MCF 10A (cell line): ENCODE data around the gene GPC5. TPM values are rescaled to one million over a fixed set of nuclear protein-coding genes. Genes with fewer than 3 reads are reported as not detected.

Experiments
- BruUV-seq: library from RNA; stranded (reverse); fragments of 400-500 nt; replicated peaks from 2 replicates; lab custom pipeline; 2021; lab: Mats Ljungman, UMichigan
- CTCF ChIA-PET: fragments of 300-600 bp; sonication (Branson Sonifier 250); formaldehyde crosslinking; extraction: SDS; loops from one replicate; lab custom pipeline; 2021; ENCODE audit warnings: antibody characterized with exemption, inconsistent platforms; lab: Yijun Ruan, JAX
- POLR2A ChIA-PET: fragments of 300-600, 350-650 bp; sonication (Branson Sonifier 250); formaldehyde crosslinking; extraction: SDS; loops from one replicate; lab custom pipeline; 2020; ENCODE audit warnings: antibody characterized with exemption, inconsistent platforms; lab: Yijun Ruan, JAX
- DNase-seq: peaks from one replicate; pipeline ENCODE4 v3.0.0-alpha.2; 2018; ENCODE audit not compliant: unreplicated experiment
- H3K27ac Mint-ChIP-seq: one replicate; pipeline ENCODE4 v1.8.0; 2022; ENCODE audit warnings: mild to moderate bottlenecking, low read depth, mixed read lengths; ENCODE audit not compliant: unreplicated experiment
- H3K27me3 Mint-ChIP-seq: one replicate; pipeline ENCODE4 v1.8.0; 2022; ENCODE audit warnings: mixed read lengths; ENCODE audit not compliant: insufficient read depth, unreplicated experiment
- H3K36me3 Mint-ChIP-seq: one replicate; pipeline ENCODE4 v1.8.0; 2022; ENCODE audit warnings: mild to moderate bottlenecking, moderate library complexity, mixed read lengths; ENCODE audit not compliant: insufficient read depth, unreplicated experiment
- H3K4me1 Mint-ChIP-seq: one replicate; pipeline ENCODE4 v1.8.0; 2022; ENCODE audit warnings: mixed read lengths; ENCODE audit not compliant: insufficient read depth, unreplicated experiment
- H3K4me3 Mint-ChIP-seq: one replicate; pipeline ENCODE4 v1.8.0; 2022; ENCODE audit warnings: mild to moderate bottlenecking, moderate library complexity, mixed read lengths; ENCODE audit not compliant: unreplicated experiment
- H3K9me3 Mint-ChIP-seq: one replicate; pipeline ENCODE4 v1.8.0; 2022; ENCODE audit warnings: mixed read lengths; ENCODE audit not compliant: unreplicated experiment
- intact Hi-C: fragments of 100-400 bp; cut with micrococcal nuclease; formaldehyde crosslinking; loops from 2 replicates; pipeline ENCODE4 v1.14.1; 2022
- total RNA-seq: library from RNA; stranded (reverse); gene quantifications from 2 replicates; pipeline ENCODE4 v1.2.3, GENCODE V29; 2022
- TF ChIP-seq, protein P1 (sequence below): fragments of 200-600 bp; IDR thresholded peaks from one replicate; pipeline ENCODE4 v1.8.0; 2022; ENCODE audit warnings: antibody characterized with exemption, mild to moderate bottlenecking; ENCODE audit not compliant: unreplicated experiment

Gene GPC5
- total RNA-seq, 1 experiment from 2014 or later = not detected

DNA sequence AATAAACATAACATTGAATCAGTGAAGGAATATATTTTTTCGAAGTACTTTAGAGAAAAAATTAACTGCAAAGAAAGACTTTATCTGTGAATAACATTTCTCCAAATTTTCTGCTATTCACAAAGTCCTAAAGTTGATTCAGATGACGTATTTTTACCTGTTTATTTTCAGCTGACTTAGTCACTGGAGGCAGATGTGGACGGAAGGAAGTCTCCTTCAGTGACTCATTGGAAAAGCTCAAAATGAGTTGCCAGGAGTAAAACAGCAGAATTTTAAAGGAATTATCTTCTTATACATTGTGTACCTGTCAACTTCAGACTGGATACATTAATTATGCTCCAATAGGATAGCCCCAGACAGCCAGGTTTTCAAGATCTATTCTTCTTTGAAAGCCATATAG is 1148.8 kb downstream of the GPC5 start:
- H3K27ac Mint-ChIP-seq = peak overlapping the region; percentile 42
- POLR2A ChIA-PET = interaction anchor here (0.6 kb wide), 1 partner anchor 12 kb away, joined by 3 read pairs; no protein-coding TSS in a partner anchor

DNA sequence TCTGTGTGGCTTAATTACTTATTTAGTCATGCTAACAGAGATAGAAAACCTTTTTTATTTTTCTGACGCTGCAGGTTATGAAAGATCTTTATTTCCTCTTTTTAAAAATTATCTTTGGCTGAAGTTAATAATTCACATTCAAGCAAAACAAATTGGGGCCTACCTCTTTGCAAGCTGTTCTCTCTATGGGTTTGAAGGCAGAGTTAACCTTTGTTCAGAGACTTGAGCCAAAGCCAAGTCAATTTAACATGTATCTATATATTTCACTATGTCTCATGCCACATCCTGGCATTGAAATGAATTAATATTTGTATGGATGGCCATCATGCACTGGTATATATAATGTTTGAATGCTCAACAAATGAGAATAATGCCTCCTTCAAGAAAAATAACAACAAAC is 1150.9 kb downstream of the GPC5 start:
- no peaks in the 10 kb centered on the region for H3K9me3 Mint-ChIP-seq
- BruUV-seq = no TSS peak
- no peak for DNase-seq
- CTCF ChIA-PET = no interaction called here
- intact Hi-C loops = no loop called here
- H3K4me1 Mint-ChIP-seq = peaks cover 10% of the 10 kb centered on the region
- POLR2A ChIA-PET = no interaction called here
- TF ChIP-seq, protein P1, sequence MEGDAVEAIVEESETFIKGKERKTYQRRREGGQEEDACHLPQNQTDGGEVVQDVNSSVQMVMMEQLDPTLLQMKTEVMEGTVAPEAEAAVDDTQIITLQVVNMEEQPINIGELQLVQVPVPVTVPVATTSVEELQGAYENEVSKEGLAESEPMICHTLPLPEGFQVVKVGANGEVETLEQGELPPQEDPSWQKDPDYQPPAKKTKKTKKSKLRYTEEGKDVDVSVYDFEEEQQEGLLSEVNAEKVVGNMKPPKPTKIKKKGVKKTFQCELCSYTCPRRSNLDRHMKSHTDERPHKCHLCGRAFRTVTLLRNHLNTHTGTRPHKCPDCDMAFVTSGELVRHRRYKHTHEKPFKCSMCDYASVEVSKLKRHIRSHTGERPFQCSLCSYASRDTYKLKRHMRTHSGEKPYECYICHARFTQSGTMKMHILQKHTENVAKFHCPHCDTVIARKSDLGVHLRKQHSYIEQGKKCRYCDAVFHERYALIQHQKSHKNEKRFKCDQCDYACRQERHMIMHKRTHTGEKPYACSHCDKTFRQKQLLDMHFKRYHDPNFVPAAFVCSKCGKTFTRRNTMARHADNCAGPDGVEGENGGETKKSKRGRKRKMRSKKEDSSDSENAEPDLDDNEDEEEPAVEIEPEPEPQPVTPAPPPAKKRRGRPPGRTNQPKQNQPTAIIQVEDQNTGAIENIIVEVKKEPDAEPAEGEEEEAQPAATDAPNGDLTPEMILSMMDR = no peak
- no peaks in the 10 kb centered on the region for H3K27me3 Mint-ChIP-seq
- no peak overlapping the region for H3K4me3 Mint-ChIP-seq
- no peak overlapping the region for H3K27ac Mint-ChIP-seq
- no peaks in the 10 kb centered on the region for H3K36me3 Mint-ChIP-seq

More for the DNA sequence above, 1148.8 kb downstream of the GPC5 start:
- H3K27me3 Mint-ChIP-seq = no peaks in the 10 kb centered on the region
- H3K4me1 Mint-ChIP-seq = peaks cover 10% of the 10 kb centered on the region
- no peaks in the 10 kb centered on the region for H3K36me3 Mint-ChIP-seq
- DNase-seq = peak; percentile 51
- no TSS peak for BruUV-seq
- TF ChIP-seq, protein P1 = no peak
- CTCF ChIA-PET = no interaction called here
- peaks cover 11% of the 10 kb centered on the region for H3K9me3 Mint-ChIP-seq
- intact Hi-C loops = no loop called here
- H3K4me3 Mint-ChIP-seq = no peak overlapping the region

DNA sequence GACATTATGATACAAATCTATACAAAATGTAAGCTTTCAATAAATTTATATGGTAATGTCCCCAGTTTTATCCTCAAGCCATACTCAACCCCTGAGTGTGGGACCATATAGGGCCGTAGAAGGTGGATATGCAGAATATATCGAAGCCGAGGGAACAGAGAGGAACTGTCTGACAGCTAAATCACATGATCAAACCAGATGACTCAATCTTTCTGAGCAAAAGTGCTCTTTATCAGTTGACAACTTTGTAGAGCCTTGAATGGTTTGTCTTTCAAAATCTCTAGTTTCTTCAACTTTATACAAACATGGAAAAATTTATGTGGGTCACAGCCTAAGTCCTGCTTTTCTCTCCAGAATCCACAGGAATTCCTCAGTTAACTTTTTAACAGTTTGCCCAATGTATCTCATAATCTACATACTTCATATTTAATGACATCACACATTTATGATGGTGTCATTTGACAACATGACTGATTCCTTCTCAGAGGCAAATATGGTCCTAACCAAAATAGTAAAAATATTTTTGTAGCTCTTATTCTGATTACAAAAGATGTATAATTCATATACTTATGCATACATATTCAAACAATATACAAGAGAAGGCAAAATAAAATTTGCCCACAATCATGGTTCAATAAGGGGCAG is 1155.2 kb downstream of the GPC5 start:
- intact Hi-C loops = no loop called here

DNA sequence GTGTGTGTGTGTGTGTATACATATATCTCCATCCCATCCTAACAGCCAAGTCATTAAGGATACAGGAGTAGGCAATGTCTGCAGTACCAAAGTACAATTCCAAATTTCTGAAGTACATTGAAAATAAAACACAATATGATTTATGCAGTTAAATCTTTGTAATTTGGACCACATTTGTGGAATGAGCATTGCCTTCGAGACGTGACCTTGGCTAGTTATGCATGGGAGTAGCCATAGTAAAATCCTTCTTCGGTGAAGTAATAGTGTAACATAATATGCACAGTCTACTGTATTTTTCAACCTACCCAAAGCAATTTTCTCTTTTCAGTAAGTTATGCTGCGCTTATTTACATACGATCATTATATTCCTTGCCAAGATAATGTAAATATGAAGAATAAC is 1162.5 kb downstream of the GPC5 start:
- H3K27me3 Mint-ChIP-seq = no peaks in the 10 kb centered on the region

More for the DNA sequence above, 1155.2 kb downstream of the GPC5 start:
- H3K27me3 Mint-ChIP-seq = no peaks in the 10 kb centered on the region
- CTCF ChIA-PET = no interaction called here
- TF ChIP-seq, protein P1 = no peak
- no peaks in the 10 kb centered on the region for H3K9me3 Mint-ChIP-seq
- H3K27ac Mint-ChIP-seq = no peak overlapping the region
- no TSS peak for BruUV-seq
- H3K36me3 Mint-ChIP-seq = no peaks in the 10 kb centered on the region
- POLR2A ChIA-PET = no interaction called here
- no peak overlapping the region for H3K4me3 Mint-ChIP-seq
- no peak for DNase-seq
- peaks cover 9% of the 10 kb centered on the region for H3K4me1 Mint-ChIP-seq

More for the DNA sequence above, 1162.5 kb downstream of the GPC5 start:
- Mint-ChIP-seq H3K9me3 (no peaks in the 10 kb centered on the region), H3K36me3 (no peaks in the 10 kb centered on the region), H3K4me3 (no peak overlapping the region), H3K4me1 (peaks cover 7% of the 10 kb centered on the region), H3K27ac (no peak overlapping the region)
- CTCF ChIA-PET = no interaction called here
- intact Hi-C loops = no loop called here
- TF ChIP-seq, protein P1 = no peak
- DNase-seq = no peak
- POLR2A ChIA-PET = no interaction called here
- BruUV-seq = no TSS peak
